MCF 10A (cell line): ENCODE results near the gene GIPC2. TPM values are rescaled to one million over a fixed set of nuclear protein-coding genes. Genes with fewer than 3 reads are reported as not detected.

Experiments
- BruUV-seq: library from RNA; stranded (reverse); fragments of 400-500 nt; replicated peaks from 2 replicates; lab custom pipeline; 2021; lab: Mats Ljungman, UMichigan
- CTCF ChIA-PET: fragments of 300-600 bp; sonication (Branson Sonifier 250); formaldehyde crosslinking; extraction: SDS; loops from one replicate; lab custom pipeline; 2021; ENCODE audit warnings: antibody characterized with exemption, inconsistent platforms; lab: Yijun Ruan, JAX
- POLR2A ChIA-PET: fragments of 300-600, 350-650 bp; sonication (Branson Sonifier 250); formaldehyde crosslinking; extraction: SDS; loops from one replicate; lab custom pipeline; 2020; ENCODE audit warnings: antibody characterized with exemption, inconsistent platforms; lab: Yijun Ruan, JAX
- DNase-seq: peaks from one replicate; pipeline ENCODE4 v3.0.0-alpha.2; 2018; ENCODE audit not compliant: unreplicated experiment
- H3K27ac Mint-ChIP-seq: one replicate; pipeline ENCODE4 v1.8.0; 2022; ENCODE audit warnings: mild to moderate bottlenecking, low read depth, mixed read lengths; ENCODE audit not compliant: unreplicated experiment
- H3K27me3 Mint-ChIP-seq: one replicate; pipeline ENCODE4 v1.8.0; 2022; ENCODE audit warnings: mixed read lengths; ENCODE audit not compliant: insufficient read depth, unreplicated experiment
- H3K36me3 Mint-ChIP-seq: one replicate; pipeline ENCODE4 v1.8.0; 2022; ENCODE audit warnings: mild to moderate bottlenecking, moderate library complexity, mixed read lengths; ENCODE audit not compliant: insufficient read depth, unreplicated experiment
- H3K4me1 Mint-ChIP-seq: one replicate; pipeline ENCODE4 v1.8.0; 2022; ENCODE audit warnings: mixed read lengths; ENCODE audit not compliant: insufficient read depth, unreplicated experiment
- H3K4me3 Mint-ChIP-seq: one replicate; pipeline ENCODE4 v1.8.0; 2022; ENCODE audit warnings: mild to moderate bottlenecking, moderate library complexity, mixed read lengths; ENCODE audit not compliant: unreplicated experiment
- H3K9me3 Mint-ChIP-seq: one replicate; pipeline ENCODE4 v1.8.0; 2022; ENCODE audit warnings: mixed read lengths; ENCODE audit not compliant: unreplicated experiment
- intact Hi-C: fragments of 100-400 bp; cut with micrococcal nuclease; formaldehyde crosslinking; loops from 2 replicates; pipeline ENCODE4 v1.14.1; 2022
- total RNA-seq: library from RNA; stranded (reverse); gene quantifications from 2 replicates; pipeline ENCODE4 v1.2.3, GENCODE V29; 2022
- TF ChIP-seq, protein P1 (sequence below): fragments of 200-600 bp; IDR thresholded peaks from one replicate; pipeline ENCODE4 v1.8.0; 2022; ENCODE audit warnings: antibody characterized with exemption, mild to moderate bottlenecking; ENCODE audit not compliant: unreplicated experiment

Gene GIPC2
- total RNA-seq, 1 experiment from 2014 or later: 0.07 TPM

DNA sequence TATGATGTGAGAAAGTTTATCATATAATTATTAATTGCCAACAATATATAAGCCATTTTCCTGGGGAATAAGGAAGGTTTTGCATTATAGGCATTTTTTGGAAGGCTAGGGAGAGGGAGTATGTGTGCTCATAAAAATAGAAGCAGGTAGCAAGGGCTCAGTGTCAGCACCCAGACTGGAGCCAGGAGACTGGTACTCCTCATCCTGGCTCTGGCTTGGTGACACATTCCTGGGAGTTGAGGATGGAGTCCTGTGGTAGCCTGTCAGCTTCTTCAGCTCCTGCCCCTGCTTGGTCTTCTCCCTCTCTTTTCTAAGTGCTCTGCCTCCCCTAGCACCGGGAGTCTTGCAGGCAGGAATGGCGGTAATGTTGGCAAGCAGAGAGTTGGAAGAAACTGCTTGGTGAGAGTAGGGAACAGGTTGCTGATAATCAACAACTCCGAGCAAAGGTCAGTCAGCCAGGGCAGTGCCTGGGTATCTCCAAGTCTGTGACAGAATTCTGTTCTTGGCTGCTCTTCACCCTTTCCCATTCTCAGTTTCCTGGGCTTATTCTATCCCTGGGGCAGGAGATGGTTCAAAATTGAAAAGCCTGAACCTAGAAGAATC is 23.0 kb downstream of the GIPC2 start:
- ChIA-PET CTCF (interaction anchor here (0.6 to 0.8 kb wide), 2 partner anchors 15 to 1808 kb away, joined by 3 to 4 read pairs; no protein-coding TSS in a partner anchor), POLR2A (no interaction called here)
- Mint-ChIP-seq H3K27me3 (no peaks in the 10 kb centered on the region), H3K27ac (no peak overlapping the region), H3K9me3 (no peaks in the 10 kb centered on the region), H3K36me3 (no peaks in the 10 kb centered on the region), H3K4me3 (no peak overlapping the region), H3K4me1 (peaks cover 14% of the 10 kb centered on the region)
- TF ChIP-seq, protein P1, sequence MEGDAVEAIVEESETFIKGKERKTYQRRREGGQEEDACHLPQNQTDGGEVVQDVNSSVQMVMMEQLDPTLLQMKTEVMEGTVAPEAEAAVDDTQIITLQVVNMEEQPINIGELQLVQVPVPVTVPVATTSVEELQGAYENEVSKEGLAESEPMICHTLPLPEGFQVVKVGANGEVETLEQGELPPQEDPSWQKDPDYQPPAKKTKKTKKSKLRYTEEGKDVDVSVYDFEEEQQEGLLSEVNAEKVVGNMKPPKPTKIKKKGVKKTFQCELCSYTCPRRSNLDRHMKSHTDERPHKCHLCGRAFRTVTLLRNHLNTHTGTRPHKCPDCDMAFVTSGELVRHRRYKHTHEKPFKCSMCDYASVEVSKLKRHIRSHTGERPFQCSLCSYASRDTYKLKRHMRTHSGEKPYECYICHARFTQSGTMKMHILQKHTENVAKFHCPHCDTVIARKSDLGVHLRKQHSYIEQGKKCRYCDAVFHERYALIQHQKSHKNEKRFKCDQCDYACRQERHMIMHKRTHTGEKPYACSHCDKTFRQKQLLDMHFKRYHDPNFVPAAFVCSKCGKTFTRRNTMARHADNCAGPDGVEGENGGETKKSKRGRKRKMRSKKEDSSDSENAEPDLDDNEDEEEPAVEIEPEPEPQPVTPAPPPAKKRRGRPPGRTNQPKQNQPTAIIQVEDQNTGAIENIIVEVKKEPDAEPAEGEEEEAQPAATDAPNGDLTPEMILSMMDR: no peak
- BruUV-seq: no TSS peak
- intact Hi-C loops: no loop called here
- DNase-seq: no peak

- Mint-ChIP-seq H3K9me3 (no peaks in the 10 kb centered on the region), H3K4me3 (no peak overlapping the region), H3K4me1 (peaks cover 14% of the 10 kb centered on the region), H3K27me3 (no peaks in the 10 kb centered on the region), H3K36me3 (no peaks in the 10 kb centered on the region), H3K27ac (no peak overlapping the region)
- CTCF ChIA-PET: no interaction called here
- no peak for DNase-seq
- POLR2A ChIA-PET: interaction anchor here (1.1 to 1.4 kb wide), 3 partner anchors 32 to 94 kb away, joined by 4 to 5 read pairs (median 4); partner anchors contain the start of gene FUBP1
- TF ChIP-seq, protein P1: no peak
- BruUV-seq: no TSS peak
- intact Hi-C loops: no loop called here
These were observed 24.0 kb downstream of the GIPC2 start for GRCh38 chr1:78069784-78070183.

DNA sequence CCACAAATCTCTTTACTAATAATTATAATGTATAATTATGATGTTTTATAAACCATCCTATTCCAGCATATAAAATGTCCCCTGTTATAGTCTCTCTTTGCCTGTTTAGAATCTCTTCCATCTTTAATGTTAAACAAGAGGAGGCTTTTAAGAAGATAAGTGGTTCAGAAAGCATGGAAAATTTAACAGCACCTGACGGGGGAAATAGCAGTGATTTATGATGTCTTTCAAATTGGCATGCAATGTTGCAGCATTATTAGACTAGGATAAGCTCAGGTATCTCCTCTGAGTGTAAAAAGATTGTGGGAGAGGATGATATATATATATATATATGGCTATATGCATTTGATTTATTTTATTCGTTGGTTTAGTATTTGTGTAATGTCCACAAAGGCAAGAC is 24.4 kb downstream of the GIPC2 start:
- Mint-ChIP-seq H3K27me3 (no peaks in the 10 kb centered on the region), H3K9me3 (no peaks in the 10 kb centered on the region), H3K4me1 (peaks cover 14% of the 10 kb centered on the region), H3K4me3 (no peak overlapping the region), H3K27ac (no peak overlapping the region), H3K36me3 (no peaks in the 10 kb centered on the region)
- ChIA-PET CTCF (no interaction called here), POLR2A (interaction anchor here (0.8 to 2.8 kb wide), 11 partner anchors 9 to 95 kb away, joined by 3 to 13 read pairs (median 5); partner anchors contain the start of genes DNAJB4 and FUBP1)
- TF ChIP-seq, protein P1: no peak
- intact Hi-C loops: no loop called here
- DNase-seq: no peak
- no TSS peak for BruUV-seq

- ChIA-PET POLR2A (interaction anchor here (0.6 to 2.8 kb wide), 13 partner anchors 9 to 95 kb away, joined by 3 to 13 read pairs (median 5); partner anchors contain the start of genes DNAJB4 and FUBP1), CTCF (interaction anchor here (1.2 kb wide), 1 partner anchor 37 kb away, joined by 6 read pairs; no protein-coding TSS in a partner anchor)
- BruUV-seq: no TSS peak
- DNase-seq: peak; percentile 69
- Mint-ChIP-seq H3K4me3 (no peak overlapping the region), H3K4me1 (peaks cover 14% of the 10 kb centered on the region), H3K9me3 (no peaks in the 10 kb centered on the region), H3K27me3 (no peaks in the 10 kb centered on the region), H3K27ac (no peak overlapping the region), H3K36me3 (no peaks in the 10 kb centered on the region)
- TF ChIP-seq, protein P1: no peak
- intact Hi-C loops: no loop called here
These were observed 25.0 kb downstream of the GIPC2 start for GRCh38 chr1:78070758-78071157.
